ENCODE measurements around the gene PBX3. TPM values are rescaled to one million over a fixed set of nuclear protein-coding genes. Genes with fewer than 3 reads are reported as not detected.

Gene PBX3
- total RNA-seq, 1 donor from 2014 or later: 37.6 TPM

GRCh38 chr9:125953314-125954019, 206.3 kb downstream of the PBX3 start:
- no peaks in the 10 kb centered on the region for H3K27me3 Mint-ChIP-seq (ENCODE audit: unreplicated experiment)
- H3K4me1 Mint-ChIP-seq (ENCODE audit: unreplicated experiment): no peaks in the 10 kb centered on the region
- DNase-seq (ENCODE audit: low spot score): no peak
- H3K36me3 Mint-ChIP-seq (ENCODE audit: low read depth, unreplicated experiment): peaks cover 3% of the 10 kb centered on the region
- TF ChIP-seq, protein P1, sequence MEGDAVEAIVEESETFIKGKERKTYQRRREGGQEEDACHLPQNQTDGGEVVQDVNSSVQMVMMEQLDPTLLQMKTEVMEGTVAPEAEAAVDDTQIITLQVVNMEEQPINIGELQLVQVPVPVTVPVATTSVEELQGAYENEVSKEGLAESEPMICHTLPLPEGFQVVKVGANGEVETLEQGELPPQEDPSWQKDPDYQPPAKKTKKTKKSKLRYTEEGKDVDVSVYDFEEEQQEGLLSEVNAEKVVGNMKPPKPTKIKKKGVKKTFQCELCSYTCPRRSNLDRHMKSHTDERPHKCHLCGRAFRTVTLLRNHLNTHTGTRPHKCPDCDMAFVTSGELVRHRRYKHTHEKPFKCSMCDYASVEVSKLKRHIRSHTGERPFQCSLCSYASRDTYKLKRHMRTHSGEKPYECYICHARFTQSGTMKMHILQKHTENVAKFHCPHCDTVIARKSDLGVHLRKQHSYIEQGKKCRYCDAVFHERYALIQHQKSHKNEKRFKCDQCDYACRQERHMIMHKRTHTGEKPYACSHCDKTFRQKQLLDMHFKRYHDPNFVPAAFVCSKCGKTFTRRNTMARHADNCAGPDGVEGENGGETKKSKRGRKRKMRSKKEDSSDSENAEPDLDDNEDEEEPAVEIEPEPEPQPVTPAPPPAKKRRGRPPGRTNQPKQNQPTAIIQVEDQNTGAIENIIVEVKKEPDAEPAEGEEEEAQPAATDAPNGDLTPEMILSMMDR (IDR thresholded peaks at IDR 0.05; ENCODE audit: unreplicated experiment): no peak
- no peaks in the 10 kb centered on the region for H3K9me3 Mint-ChIP-seq (ENCODE audit: unreplicated experiment)
- H3K4me3 Mint-ChIP-seq (ENCODE audit: unreplicated experiment): no peak overlapping the region
- H3K27ac Mint-ChIP-seq (ENCODE audit: unreplicated experiment): no peak overlapping the region

GRCh38 chr9:125956102-125956501, 208.9 kb downstream of the PBX3 start:
- H3K4me3 Mint-ChIP-seq (ENCODE audit: unreplicated experiment): no peak overlapping the region
- H3K36me3 Mint-ChIP-seq (ENCODE audit: low read depth, unreplicated experiment): peaks cover 3% of the 10 kb centered on the region
- H3K9me3 Mint-ChIP-seq (ENCODE audit: unreplicated experiment): no peaks in the 10 kb centered on the region
- TF ChIP-seq, protein P1 (IDR thresholded peaks at IDR 0.05; ENCODE audit: unreplicated experiment): no peak
- H3K4me1 Mint-ChIP-seq (ENCODE audit: unreplicated experiment): no peaks in the 10 kb centered on the region
- no peaks in the 10 kb centered on the region for H3K27me3 Mint-ChIP-seq (ENCODE audit: unreplicated experiment)
- DNase-seq (ENCODE audit: low spot score): no peak
- no peak overlapping the region for H3K27ac Mint-ChIP-seq (ENCODE audit: unreplicated experiment)

GRCh38 chr9:125959315-125959714, 212.1 kb downstream of the PBX3 start:
- no peak overlapping the region for H3K4me3 Mint-ChIP-seq (ENCODE audit: unreplicated experiment)
- H3K27me3 Mint-ChIP-seq (ENCODE audit: unreplicated experiment): no peaks in the 10 kb centered on the region
- TF ChIP-seq, protein P1 (IDR thresholded peaks at IDR 0.05; ENCODE audit: unreplicated experiment): no peak
- DNase-seq (ENCODE audit: low spot score): no peak
- H3K36me3 Mint-ChIP-seq (ENCODE audit: low read depth, unreplicated experiment): peaks cover 7% of the 10 kb centered on the region
- no peaks in the 10 kb centered on the region for H3K4me1 Mint-ChIP-seq (ENCODE audit: unreplicated experiment)
- H3K9me3 Mint-ChIP-seq (ENCODE audit: unreplicated experiment): no peaks in the 10 kb centered on the region
- no peak overlapping the region for H3K27ac Mint-ChIP-seq (ENCODE audit: unreplicated experiment)

- TF ChIP-seq, protein P1 (IDR thresholded peaks at IDR 0.05; ENCODE audit: unreplicated experiment): no peak
- no peaks in the 10 kb centered on the region for H3K27me3 Mint-ChIP-seq (ENCODE audit: unreplicated experiment)
- H3K4me3 Mint-ChIP-seq (ENCODE audit: unreplicated experiment): no peak overlapping the region
- H3K9me3 Mint-ChIP-seq (ENCODE audit: unreplicated experiment): no peaks in the 10 kb centered on the region
- H3K4me1 Mint-ChIP-seq (ENCODE audit: unreplicated experiment): no peaks in the 10 kb centered on the region
- peaks cover 7% of the 10 kb centered on the region for H3K36me3 Mint-ChIP-seq (ENCODE audit: low read depth, unreplicated experiment)
- no peak for DNase-seq (ENCODE audit: low spot score)
- no peak overlapping the region for H3K27ac Mint-ChIP-seq (ENCODE audit: unreplicated experiment)
Measured at GRCh38 chr9:125959951-125960619, 212.9 kb downstream of the PBX3 start.

GRCh38 chr9:125960626-125961025, 213.5 kb downstream of the PBX3 start:
- H3K27ac Mint-ChIP-seq (ENCODE audit: unreplicated experiment): no peak overlapping the region
- TF ChIP-seq, protein P1 (IDR thresholded peaks at IDR 0.05; ENCODE audit: unreplicated experiment): no peak
- H3K4me3 Mint-ChIP-seq (ENCODE audit: unreplicated experiment): no peak overlapping the region
- no peaks in the 10 kb centered on the region for H3K4me1 Mint-ChIP-seq (ENCODE audit: unreplicated experiment)
- H3K36me3 Mint-ChIP-seq (ENCODE audit: low read depth, unreplicated experiment): peaks cover 7% of the 10 kb centered on the region
- DNase-seq (ENCODE audit: low spot score): no peak
- H3K27me3 Mint-ChIP-seq (ENCODE audit: unreplicated experiment): no peaks in the 10 kb centered on the region
- no peaks in the 10 kb centered on the region for H3K9me3 Mint-ChIP-seq (ENCODE audit: unreplicated experiment)

Data from endothelial cell (in vitro differentiated cells).